DOHH2 (cell line): ENCODE results near the gene FAXC.

ENCODE experiments used
- EZH2phosphoT487 ChIP-seq: fragments of 200-600 bp; sonication (generic); IDR thresholded peaks from 2 replicates; pipeline ENCODE4 v1.6.1; 2017; ENCODE audit warnings: borderline replicate concordance, mild to moderate bottlenecking, antibody characterized with exemption, low read length, moderate library complexity, mixed read lengths
- TF ChIP-seq, protein P1 (sequence below): fragments of 200-600 bp; sonication (generic); IDR thresholded peaks from one replicate; pipeline ENCODE4 v1.5.1; 2014; ENCODE audit warnings: antibody characterized with exemption, mild to moderate bottlenecking, low read depth, low read length; ENCODE audit not compliant: poor library complexity, severe bottlenecking

DNA sequence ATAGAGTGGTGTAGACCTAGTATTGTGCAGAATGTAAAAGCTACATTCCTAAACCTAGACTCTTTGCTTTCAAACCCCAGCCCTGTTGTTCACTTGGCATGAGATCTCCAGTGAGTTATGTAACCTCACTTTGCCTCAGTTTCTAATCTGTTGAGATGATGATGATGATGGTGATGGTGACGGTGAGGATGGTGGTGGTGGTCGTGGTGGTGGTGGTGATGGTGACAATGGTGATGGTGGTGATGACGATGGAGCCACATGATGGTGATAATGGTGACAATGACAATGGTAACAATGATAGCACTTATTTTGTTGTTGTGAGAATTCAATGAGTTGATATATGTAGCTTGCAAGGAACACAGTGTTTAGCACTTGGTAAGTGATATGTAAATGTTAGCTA lies 80.3 kb downstream of the FAXC start:
- TF ChIP-seq, protein P1, sequence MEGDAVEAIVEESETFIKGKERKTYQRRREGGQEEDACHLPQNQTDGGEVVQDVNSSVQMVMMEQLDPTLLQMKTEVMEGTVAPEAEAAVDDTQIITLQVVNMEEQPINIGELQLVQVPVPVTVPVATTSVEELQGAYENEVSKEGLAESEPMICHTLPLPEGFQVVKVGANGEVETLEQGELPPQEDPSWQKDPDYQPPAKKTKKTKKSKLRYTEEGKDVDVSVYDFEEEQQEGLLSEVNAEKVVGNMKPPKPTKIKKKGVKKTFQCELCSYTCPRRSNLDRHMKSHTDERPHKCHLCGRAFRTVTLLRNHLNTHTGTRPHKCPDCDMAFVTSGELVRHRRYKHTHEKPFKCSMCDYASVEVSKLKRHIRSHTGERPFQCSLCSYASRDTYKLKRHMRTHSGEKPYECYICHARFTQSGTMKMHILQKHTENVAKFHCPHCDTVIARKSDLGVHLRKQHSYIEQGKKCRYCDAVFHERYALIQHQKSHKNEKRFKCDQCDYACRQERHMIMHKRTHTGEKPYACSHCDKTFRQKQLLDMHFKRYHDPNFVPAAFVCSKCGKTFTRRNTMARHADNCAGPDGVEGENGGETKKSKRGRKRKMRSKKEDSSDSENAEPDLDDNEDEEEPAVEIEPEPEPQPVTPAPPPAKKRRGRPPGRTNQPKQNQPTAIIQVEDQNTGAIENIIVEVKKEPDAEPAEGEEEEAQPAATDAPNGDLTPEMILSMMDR, result no peak
- no peak for TF ChIP-seq EZH2phosphoT487
